GM19324 (cell line): ENCODE results near the gene SLC22A23.

ENCODE experiments used
- ATAC-seq: cut with Tn5 transposase; IDR thresholded peaks from one replicate; pipeline ENCODE4 v1.9.1; 2021; ENCODE audit warnings: mild to moderate bottlenecking, moderate library complexity; ENCODE audit not compliant: unreplicated experiment, low FRiP score

The SLC22A23 gene

DNA sequence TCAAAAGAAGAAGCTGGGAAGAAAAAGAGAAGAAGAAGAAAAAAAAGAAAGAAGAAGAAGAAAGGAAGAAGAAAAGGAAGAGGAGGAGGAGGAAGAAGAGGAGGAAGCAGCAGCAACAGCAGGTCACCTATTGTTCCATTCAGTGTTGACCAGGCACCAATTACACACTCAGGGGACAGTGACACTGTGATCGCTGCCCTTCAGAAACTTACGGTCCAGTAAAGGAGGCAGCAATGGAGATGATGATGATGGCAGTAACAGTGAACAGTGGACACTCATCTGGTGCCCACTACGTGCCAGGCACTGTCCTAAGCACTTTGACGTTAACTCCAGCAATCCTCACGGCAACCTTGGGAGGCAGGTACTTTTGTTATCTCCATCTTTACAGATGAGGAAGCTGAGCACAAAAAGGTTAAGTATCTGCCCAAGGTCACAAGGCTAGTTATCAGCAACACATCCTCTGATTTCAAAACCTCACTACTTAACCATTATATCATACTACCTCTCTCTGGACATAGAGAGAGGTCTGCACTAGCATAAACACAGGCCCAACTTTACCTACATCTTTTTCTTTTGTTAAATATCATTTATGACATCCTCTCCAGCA, 83.2 kb downstream of the SLC22A23 start:
- no peak for ATAC-seq

DNA sequence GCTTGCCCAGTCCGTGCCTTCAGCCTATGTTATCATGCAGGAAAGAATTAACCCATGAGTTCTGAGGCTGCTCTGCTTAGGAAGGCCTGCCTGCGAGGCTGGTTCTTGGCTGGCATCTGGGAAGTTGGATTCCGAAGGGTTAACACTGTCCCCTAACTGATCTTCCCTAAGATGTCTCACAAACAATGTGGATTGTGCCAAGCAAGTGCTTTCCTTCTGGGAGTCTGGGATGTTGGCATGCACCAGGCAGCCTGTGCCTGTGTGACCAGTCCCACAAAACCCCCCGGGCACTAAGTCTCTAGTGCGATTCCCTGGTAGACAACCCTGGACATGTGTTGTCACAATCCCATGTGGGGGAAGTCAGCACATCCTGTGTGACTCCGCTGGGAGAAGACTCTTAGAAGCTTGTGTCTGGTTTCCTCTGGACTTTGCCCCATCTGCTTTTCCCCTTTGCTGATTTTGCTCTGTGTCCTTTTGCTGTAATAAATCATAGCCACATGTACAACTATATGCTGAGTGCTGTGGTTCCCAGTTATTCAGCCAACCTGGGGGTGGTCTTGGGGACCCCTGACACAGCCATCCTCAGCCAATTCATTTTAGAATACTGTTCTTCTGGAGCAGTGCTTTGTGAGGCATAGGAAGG, 83.8 kb downstream of the SLC22A23 start:
- no peak for ATAC-seq

DNA sequence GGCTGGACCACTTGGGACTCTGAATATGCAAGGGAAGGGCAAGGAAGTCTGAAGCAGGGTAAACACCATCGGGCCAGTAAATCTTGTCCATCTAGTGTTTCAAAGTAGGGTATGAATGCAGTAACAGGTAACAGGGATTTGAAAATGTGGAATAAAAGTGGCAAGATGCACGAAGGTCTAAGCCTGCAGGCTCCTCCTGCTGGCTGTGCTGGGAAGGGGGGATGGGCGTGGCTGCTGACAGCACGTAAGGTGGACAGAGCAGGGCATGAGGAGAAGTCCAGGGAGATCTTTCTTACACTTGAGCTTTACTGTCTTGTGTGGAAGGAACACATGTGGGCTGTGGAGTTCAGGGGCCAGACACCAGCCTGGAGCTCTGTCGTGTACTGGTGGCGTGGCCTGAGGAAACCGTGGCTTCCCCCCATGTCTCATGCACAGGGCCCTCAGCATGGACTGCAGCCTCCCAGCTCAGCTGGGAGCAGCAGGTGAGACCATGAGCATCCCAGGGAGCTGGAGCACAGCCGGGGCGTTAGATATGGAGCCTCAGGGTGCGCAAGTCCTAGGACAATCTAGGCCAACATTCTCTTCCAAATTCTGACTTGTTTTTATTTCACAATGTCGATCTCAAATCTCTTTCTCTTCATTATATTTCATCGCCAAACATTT, 84.5 kb downstream of the SLC22A23 start:
- ATAC-seq = no peak

DNA sequence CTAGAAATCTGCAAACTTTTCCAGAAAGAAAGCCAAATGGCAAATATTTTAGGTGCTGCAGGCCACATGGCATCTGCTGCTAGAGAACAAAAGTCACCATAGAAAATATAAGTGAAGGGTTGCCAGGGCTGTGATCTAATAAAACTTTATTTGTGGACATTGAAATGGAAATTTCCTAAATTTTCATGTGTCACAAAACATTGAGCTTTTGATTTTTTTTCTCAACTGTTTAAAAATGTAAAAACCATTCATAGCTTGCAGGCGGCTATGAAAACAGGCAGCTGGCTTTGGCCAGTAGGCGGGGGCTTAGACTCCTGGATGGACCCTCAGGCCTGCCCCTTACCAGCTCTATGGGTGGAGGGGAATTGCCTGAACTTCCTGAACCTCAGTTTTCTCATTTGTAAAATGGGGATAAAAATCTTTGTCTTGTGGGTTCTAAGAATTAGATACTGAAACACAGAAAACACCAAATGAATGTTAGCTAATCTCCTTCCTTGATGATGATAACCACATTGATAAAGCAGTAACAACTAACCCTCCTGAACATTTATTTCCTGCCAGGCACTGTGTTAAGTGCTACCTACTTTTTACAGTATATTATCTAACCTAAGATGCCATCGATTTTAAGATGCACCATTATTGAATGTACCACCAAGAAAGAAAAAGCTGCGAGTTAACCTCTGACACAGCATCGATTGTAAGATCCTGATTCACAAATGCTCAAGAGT, 85.5 kb downstream of the SLC22A23 start:
- no peak for ATAC-seq

DNA sequence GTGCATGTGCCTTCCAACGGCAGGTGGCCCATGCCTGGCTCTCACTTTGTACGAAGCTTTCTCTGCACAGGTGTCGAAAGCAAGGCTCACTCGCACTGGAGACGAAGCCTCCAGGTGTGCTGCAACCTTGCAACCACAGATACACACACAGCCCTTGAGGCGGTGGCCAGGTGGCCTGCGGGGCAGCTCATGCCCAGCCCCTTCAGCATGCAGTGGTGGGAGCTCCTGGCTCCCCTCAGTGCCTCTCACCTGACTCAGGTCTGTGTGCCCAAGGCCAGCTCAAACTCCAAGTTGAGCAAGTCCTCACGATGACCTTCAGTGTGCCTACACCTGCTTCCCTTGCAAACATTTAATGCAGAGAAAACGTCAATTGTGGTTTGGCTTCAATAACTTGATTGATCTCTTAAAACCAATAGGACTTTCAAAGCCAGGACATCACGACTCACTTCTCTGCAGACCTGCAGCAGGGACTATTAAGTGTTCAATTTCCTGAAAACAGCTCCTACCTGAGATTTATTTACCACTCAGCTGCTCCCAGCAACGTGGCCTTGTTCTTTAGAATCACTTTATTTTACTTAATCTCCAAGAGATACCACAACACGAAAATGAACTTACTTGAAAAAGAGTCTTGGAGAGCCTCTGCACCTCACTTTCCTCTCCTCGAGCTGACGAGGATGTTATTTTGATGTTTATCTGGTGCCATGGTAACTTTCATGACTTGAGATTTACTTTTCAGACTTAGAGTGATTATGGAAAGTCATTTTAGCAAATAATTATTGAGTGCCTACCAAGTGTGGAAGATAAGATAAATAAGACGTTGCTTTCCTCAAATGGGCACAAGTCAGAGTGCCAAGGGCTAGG, 86.3 kb downstream of the SLC22A23 start:
- no peak for ATAC-seq

DNA sequence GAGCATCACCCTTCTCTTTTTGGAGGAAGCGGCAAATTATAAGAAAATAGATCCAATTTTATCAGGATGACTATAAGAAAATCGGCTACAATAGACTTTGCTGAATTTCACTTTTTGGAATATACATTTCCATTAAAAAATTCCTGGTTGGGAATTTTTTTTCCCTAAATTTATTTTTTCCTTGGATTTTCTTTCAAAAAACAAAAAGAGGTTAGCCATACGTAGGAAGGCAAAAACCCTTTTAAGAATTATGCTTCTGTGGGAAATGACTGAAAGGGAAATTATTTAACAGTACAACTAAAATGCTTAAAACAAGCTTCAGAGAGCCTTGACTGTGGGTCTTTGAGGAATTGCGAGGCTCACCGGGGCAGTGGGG, 86.9 kb downstream of the SLC22A23 start:
- ATAC-seq = no peak

DNA sequence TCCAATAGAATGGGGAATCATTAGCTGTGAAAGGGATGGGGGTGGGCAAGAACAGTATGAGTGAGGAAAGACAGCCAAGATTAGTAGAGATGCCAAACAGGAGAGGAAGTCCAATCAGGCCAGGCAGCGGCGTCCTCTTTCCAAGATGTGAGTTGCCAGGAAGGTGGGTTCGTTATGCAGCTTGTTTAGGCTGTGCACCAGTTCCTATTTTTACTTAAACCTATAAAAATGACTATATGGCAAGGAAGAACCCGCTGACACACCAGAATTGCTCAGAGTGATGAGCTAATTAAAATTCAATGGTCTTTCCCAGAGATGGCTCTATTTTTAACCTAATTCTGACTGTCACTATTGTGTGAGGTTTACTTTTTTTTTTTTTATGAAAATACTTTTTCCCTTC, 88.2 kb downstream of the SLC22A23 start:
- no peak for ATAC-seq

DNA sequence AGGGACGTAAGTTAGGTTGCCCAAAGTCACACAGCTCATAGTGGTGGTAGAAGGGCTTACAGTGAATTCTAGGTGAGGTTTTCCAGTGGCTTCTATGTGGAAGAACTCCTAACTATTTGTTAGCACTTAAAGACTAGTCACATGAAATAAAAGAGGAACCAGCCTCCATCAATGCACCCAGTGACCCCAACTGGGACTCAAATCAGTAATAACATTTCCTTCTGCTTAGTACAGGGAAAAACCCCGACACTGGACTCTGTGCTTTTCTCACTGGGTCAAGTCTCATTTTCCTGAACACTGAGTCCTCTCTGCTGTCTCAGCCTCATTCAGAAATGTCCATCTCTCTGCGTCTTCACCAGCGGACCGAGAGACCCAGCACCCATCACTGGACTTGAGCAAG, 89.2 kb downstream of the SLC22A23 start:
- no peak for ATAC-seq

DNA sequence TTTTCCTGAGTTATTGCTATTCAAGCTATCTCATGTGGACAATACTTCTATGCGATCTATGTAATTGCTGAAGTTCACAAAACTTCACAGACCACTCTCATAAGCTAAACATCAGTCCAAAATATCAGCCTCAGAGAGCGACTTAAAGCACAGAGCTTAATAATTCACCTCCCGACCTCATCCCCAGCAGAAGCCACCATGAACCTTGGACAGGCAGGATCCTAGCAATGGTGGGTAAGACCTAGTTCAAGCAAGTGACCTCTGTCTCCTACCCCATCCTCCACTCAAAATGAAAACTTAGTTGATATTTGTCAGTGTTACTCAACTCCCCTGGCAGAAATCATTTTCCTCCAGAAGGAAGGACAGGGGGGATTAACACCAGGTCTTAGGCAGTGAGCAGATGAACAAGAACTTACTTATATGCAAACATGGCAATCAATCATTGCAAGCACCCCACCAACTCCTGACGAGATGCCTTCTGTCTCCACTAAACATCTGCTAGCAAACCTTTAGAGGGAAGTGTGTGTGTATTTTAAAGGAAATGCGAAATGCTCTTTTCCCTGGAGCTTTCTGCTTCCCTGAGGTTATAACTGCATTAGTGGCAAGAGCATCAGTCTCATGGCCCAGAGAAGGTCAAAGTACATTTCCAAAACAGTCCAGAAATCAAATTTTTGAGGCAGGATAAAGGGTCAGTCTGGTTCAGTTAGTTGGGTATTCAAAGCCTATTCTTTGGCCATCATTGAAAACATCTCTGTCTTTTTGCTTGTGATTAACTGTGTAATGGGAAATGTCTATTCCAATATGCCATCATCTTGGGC, 90.0 kb downstream of the SLC22A23 start:
- ATAC-seq = no peak

DNA sequence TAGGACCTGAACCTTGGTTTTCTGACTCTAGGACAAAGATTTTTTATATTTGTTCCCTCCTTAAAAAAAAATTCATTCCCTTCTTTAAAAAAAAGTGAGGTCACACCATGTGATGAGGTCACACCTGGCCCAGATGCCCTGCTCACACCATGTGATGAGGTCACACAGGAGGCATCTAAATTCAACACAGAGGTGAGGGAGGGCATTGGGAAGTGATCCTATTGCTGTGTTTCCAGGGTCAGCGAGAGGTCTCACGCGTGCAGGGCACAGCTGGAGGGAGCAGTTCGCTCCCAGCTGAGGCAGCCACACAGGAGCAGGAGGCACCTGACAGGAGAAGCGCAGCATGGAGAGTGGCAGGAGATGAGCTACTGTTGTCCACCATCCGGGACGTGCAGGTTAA, 92.5 kb downstream of the SLC22A23 start:
- ATAC-seq = no peak

DNA sequence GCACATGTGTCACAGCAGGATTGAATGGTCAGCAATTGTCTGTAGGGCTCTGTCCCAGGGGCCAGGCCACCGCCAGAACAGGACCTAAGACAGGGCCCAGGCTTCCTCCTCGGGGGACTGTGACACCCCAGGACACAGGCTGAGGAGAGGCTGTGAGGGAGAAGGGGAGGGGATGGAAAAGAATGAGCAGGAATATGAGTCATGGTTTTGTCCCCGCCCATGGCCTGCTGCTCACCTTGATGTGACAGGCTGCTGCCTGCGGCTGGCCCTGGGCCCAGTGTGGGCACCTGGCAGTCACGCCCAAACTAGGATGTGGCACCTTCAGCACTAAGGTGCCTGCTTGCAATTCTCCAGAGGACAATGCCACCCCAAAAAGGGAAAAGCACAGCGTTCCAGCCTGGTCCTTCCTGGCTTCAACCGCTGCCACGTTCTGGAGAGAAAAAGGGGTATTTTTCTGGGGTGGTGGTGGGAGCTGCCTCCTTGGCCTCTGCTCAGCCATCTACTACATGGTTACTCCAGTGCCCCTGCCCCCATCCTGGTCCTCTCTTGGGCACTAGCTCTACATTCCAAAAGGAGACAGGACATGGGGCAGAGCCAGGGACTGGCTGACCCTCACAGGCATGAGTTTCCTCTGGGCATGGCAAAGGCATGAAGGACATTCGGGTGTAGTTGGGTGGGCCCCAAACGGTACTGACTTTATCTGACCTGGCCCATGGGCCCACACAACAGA, 93.4 kb downstream of the SLC22A23 start:
- ATAC-seq = no peak

DNA sequence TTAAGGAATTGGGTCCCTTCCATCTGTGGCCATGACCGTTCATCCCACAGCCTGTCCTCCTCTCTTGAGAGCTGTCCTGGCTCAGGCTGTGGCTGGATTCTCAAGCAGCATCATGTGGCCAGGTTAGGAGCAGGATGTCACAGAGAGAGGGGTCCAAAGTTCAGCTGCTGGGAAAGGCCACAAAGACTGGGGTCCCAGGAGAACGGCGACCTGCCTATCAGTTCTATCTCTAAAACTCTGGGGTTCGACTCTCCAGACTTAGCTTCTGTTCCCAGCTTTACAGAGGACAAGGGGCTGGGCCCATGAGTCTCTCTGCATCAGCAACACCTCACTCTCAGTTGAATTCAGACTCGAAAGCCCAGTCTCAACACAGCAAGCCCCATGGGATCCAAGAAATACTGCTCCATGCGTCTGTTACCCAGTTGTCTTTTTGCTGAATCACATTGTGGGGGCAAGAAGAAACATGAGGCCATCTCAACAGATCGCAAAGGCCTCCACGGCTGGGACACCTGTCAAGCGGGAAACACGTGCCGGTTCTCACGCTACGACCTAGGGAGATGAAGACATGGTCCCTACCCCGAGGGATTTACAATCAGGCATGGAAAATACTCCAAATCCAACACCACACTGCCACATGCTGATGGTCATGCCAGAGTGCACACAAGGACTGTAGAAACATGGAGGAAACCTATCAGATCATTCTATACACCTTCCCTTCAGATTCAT, 95.4 kb downstream of the SLC22A23 start:
- ATAC-seq = no peak

DNA sequence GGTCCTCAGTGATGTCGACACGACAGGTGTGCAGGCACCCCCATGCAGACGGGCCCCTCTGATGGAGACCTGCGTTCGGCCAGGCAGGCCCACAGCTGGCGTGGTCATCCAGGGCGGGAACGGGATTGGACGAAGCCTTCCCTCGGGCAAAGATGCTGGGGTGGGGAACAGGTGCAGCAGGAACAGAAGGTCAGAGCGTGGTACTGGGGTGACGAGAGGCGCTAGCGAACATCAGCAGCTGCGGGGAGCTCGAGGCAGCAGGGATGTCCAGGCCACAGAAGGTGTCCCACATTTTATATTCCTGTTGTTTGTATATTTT, 96.2 kb downstream of the SLC22A23 start:
- ATAC-seq = no peak

DNA sequence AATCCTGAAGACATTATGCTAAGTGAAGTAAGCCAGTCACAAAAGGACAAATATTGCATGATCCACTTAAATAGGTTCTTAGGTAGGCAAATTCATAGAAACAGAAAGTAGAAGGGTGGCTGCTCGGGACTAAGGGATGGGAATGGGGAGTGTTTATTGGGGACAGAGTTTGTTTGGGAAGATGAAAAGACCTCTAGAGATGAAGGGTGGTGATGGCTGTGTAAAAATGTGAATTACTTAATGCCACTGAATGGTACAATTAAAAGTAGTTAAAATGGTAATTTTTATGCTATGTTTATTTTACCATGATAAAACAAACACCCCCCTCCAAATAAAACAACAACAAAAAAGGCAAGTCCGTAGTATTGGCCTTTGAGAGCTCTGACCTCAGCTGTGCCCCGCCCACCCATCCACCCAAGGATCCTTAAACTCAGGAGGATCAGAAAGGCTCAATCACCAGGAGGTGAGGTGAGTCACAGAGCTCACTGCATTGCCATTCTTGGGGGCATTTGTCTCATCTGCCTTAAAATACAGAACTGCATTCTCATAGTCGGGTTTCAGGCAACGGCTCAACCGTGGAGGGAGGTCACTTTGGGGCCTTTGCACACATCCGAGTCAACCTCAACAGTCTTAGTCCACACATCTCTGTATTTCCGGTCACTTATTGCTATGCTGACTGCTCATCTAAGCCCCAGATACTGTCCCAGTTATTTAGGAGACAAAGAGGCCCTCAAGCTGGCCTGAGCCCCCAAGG, 96.7 kb downstream of the SLC22A23 start:
- no peak for ATAC-seq

DNA sequence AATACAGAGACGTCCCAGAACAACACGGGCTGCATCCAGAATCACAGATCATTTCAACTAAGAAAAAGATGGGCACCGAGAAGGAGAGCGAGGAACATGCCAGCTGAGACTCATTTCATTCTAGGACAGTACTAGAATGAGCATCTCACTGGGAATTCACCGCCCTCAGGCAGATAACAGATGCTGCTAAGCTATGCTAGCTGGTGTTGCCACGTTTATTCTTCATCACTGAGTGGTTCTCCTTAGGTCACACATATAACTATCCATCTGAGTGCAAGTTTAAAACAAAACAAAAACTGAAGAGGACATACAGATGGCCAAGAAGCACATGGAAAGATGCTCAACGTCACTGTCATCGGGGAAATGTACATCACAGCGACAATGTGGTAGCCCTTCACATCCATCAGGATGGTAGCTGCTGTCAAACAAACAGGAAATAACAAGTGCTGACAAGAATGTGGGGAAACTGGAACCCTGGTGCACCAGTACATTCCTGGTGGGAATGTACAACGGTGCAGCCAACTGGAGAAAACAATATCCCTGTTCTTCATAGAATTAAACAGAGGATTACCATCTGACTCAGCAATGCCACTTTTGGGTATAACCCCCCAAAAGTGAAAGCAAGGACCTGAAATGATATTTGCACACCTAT, 97.6 kb downstream of the SLC22A23 start:
- no peak for ATAC-seq

DNA sequence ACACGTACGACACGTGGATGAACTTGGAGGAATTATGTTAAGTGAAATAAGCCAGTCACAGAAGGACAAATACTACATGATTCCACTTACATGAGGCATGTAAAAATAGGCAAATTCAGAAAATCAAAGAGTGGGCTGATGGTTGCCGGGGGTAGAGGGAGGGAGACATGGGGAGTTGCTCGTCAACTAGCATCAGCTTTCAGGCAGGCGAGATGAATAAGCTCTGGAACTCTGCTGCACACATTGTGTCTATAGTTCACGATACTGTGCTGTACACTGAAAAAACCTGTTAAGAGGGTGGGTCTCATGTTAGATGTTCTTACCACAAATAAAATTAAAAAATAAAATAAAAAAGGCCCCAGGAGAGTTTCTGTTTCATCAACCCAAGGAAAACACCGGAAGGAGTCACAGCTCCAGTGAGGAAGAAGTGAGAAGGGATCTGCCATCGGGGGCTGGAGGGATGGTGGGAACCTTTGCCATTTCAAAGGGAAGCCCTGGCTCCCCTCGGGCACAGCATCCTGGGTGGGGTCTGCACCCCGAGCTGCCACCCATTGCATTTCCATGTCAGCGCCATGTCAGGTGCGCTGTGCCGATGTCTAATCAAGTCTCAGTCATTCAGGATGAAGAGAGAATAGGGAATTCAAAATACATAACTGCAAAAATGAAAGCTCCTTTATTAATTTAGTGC, 98.3 kb downstream of the SLC22A23 start:
- no peak for ATAC-seq

DNA sequence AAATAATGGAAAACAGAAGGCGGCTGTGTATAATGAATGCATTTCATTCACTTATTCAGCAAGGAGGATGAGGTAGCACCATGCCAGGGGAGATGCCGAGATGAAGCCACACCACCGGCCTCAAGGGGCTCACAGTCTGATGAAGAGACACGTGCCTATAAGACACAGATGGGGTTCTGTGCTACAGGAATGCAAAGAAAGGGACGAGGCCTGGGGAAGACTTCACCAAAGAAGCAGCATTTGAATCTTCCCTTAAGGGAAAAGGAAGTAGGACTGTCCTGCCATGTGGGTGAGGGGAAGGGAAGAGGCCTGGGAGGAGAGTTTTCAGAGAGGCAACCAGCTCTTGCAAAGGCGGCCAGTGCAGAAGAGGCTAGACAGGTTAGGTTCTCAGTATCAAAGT, 99.2 kb downstream of the SLC22A23 start:
- no peak for ATAC-seq
